ENCODE data around the gene OR2M5. TPM values are rescaled to one million over a fixed set of nuclear protein-coding genes. Genes with fewer than 3 reads are reported as not detected.

Gene OR2M5, protein sequence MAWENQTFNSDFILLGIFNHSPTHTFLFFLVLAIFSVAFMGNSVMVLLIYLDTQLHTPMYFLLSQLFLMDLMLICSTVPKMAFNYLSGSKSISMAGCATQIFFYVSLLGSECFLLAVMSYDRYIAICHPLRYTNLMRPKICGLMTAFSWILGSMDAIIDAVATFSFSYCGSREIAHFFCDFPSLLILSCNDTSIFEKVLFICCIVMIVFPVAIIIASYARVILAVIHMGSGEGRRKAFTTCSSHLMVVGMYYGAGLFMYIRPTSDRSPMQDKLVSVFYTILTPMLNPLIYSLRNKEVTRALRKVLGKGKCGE
- total RNA-seq: not detected
- polyA plus RNA-seq: not detected
- long read RNA-seq, donor 1: 0 reads
- long read RNA-seq, donor 2: 0 reads
- long read RNA-seq, donor 3: 0 reads

GRCh38 chr1:248144513-248145198 is at the start of gene OR2M5:
TSS of gene OR2M5 (plus strand) at chr1:248145148. CDS start at chr1:248145148, 0 bp downstream.
- Histone ChIP-seq H3K27me3 (no peaks in the 10 kb centered on the region), H3K9me3 (peaks cover 0 to 21% (median 5%) of the 10 kb centered on the region in 12 donors), H3K36me3 (no peaks in the 10 kb centered on the region), H3K4me3 (no peak within 1 kb of the TSS), H3K27ac (no peak within 1 kb of the TSS), H3K4me1 (no peaks in the 10 kb centered on the region)
- WGBS, 4 donors: 72 to 84% (median 81%) methylated on average over 3 of the region's 3 CpGs
- no peak for TF ChIP-seq POLR2A (IDR thresholded peaks at IDR 0.05)
- TF ChIP-seq, protein P1, sequence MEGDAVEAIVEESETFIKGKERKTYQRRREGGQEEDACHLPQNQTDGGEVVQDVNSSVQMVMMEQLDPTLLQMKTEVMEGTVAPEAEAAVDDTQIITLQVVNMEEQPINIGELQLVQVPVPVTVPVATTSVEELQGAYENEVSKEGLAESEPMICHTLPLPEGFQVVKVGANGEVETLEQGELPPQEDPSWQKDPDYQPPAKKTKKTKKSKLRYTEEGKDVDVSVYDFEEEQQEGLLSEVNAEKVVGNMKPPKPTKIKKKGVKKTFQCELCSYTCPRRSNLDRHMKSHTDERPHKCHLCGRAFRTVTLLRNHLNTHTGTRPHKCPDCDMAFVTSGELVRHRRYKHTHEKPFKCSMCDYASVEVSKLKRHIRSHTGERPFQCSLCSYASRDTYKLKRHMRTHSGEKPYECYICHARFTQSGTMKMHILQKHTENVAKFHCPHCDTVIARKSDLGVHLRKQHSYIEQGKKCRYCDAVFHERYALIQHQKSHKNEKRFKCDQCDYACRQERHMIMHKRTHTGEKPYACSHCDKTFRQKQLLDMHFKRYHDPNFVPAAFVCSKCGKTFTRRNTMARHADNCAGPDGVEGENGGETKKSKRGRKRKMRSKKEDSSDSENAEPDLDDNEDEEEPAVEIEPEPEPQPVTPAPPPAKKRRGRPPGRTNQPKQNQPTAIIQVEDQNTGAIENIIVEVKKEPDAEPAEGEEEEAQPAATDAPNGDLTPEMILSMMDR (IDR thresholded peaks at IDR 0.05): no peak
- intact Hi-C loops (cut with DNase I): no loop called here
- ATAC-seq: no peak
- no peak for DNase-seq

GRCh38 chr1:248098529-248098928 is 46.4 kb upstream of the OR2M5 start:
- H3K4me1 ChIP-seq: no peaks in the 10 kb centered on the region
- H3K36me3 ChIP-seq: no peaks in the 10 kb centered on the region
- DNase-seq (no peak), ATAC-seq (no peak)
- H3K9me3 ChIP-seq: peaks cover 0 to 4% (median 0%) of the 10 kb centered on the region in 12 donors
- H3K27me3 ChIP-seq: no peaks in the 10 kb centered on the region
- H3K27ac ChIP-seq: no peak overlapping the region
- TF ChIP-seq, protein P1 (IDR thresholded peaks at IDR 0.05): no peak
- TF ChIP-seq POLR2A (IDR thresholded peaks at IDR 0.05): no peak
- H3K4me3 ChIP-seq: no peak overlapping the region
- intact Hi-C loops (cut with DNase I): no loop called here
- 52 to 69% (median 67%) methylated on average over 1 of the region's 1 CpG for WGBS, 4 donors

GRCh38 chr1:248102847-248103246 is 42.1 kb upstream of the OR2M5 start:
- intact Hi-C loops (cut with DNase I): no loop called here
- Histone ChIP-seq H3K27ac (no peak overlapping the region), H3K36me3 (no peaks in the 10 kb centered on the region), H3K27me3 (no peaks in the 10 kb centered on the region), H3K9me3 (peaks cover 0 to 19% (median 2%) of the 10 kb centered on the region in 12 donors), H3K4me3 (no peak overlapping the region), H3K4me1 (no peaks in the 10 kb centered on the region)
- no peak for DNase-seq
- TF ChIP-seq POLR2A (IDR thresholded peaks at IDR 0.05): no peak
- TF ChIP-seq, protein P1 (IDR thresholded peaks at IDR 0.05): no peak
- no peak for ATAC-seq

DNA sequence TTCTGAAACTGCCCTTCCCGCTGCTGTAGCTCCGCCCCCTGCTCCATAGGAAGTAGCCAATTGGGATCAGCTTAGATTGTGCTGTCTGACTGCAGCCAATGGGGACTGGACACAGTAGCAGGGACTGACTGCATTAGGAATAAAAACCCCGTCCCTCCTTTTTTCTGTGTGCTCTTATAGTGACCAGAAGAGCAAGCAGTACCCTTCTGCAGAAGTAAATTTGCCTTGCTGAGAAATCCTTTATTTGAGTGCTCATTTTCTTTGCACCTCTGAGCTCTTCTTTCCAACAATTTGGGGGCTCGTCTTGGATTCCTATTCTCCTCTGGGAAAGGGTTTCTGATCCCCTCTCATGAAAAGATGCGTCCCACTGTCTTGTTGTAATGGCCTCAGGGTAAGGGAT is 33.8 kb upstream of the OR2M5 start:
- DNase-seq: no peak
- no peaks in the 10 kb centered on the region for H3K27me3 ChIP-seq
- intact Hi-C loops (cut with DNase I): no loop called here
- 60 to 74% (median 70%) methylated on average over 5 of the region's 5 CpGs for WGBS, 4 donors
- no peak for TF ChIP-seq POLR2A (IDR thresholded peaks at IDR 0.05)
- TF ChIP-seq, protein P1 (IDR thresholded peaks at IDR 0.05): no peak
- ATAC-seq: no peak
- no peak overlapping the region for H3K27ac ChIP-seq
- H3K36me3 ChIP-seq: no peaks in the 10 kb centered on the region
- no peaks in the 10 kb centered on the region for H3K4me1 ChIP-seq
- no peak overlapping the region for H3K4me3 ChIP-seq
- H3K9me3 ChIP-seq: peaks cover 0 to 59% (median 20%) of the 10 kb centered on the region in 12 donors

Measured in heart left ventricle (tissue), 16 donors.